DND-41 (cell line): ENCODE measurements around the gene CHD6.
"Not testable (repeated sequence)": the region's sequence is repeated elsewhere in the genome, so short reads cannot be mapped to it uniquely, and the experiment has no call there.

Experiments used
- CTCF ChIP-seq: IDR thresholded peaks from 2 replicates; pipeline ENCODE4 v1.5.1; 2012; ENCODE audit warnings: borderline replicate concordance, low read length, moderate library complexity, mild to moderate bottlenecking; ENCODE audit not compliant: poor library complexity, severe bottlenecking; ENCODE audit errors: extremely low read depth
- EZH2 ChIP-seq: IDR thresholded peaks from 3 replicates; pipeline ENCODE4 v1.6.1; 2012; ENCODE audit warnings: borderline replicate concordance, low read depth, mild to moderate bottlenecking, moderate library complexity, low read length, inconsistent platforms; ENCODE audit not compliant: severe bottlenecking

GRCh38 chr20:41535551-41535950 lies 82.6 kb downstream of the CHD6 start:
- TF ChIP-seq CTCF, EZH2: not testable (repeated sequence)
